Nephron progenitor cell (in vitro differentiated cells): ENCODE data around the gene SLC31A1.

Experiments
- DNase-seq: peaks from one replicate; pipeline ENCODE4 v3.0.0; 2021
- H3K27ac Mint-ChIP-seq: 2 replicates; pipeline ENCODE4 v1.8.0; 2021; ENCODE audit warnings: mild to moderate bottlenecking, moderate library complexity, mixed read lengths
- H3K27me3 Mint-ChIP-seq: 2 replicates; pipeline ENCODE4 v1.8.0; 2021; ENCODE audit warnings: mild to moderate bottlenecking, low read depth, mixed read lengths; ENCODE audit not compliant: poor library complexity
- H3K36me3 Mint-ChIP-seq: 2 replicates; pipeline ENCODE4 v1.8.0; 2021; ENCODE audit warnings: low read depth, mixed read lengths
- H3K4me1 Mint-ChIP-seq: 2 replicates; pipeline ENCODE4 v1.8.0; 2021; ENCODE audit warnings: mixed read lengths
- H3K4me3 Mint-ChIP-seq: 2 replicates; pipeline ENCODE4 v1.8.0; 2021; ENCODE audit warnings: mild to moderate bottlenecking, moderate library complexity, mixed read lengths
- H3K9me3 Mint-ChIP-seq: 2 replicates; pipeline ENCODE4 v1.8.0; 2021; ENCODE audit warnings: mild to moderate bottlenecking, moderate library complexity, mixed read lengths
- CTCF ChIP-seq: fragments of 200-600 bp; sonication (generic); IDR thresholded peaks from 2 replicates; pipeline ENCODE4 v1.5.0; 2021; ENCODE audit warnings: antibody characterized with exemption

Gene SLC31A1

DNA sequence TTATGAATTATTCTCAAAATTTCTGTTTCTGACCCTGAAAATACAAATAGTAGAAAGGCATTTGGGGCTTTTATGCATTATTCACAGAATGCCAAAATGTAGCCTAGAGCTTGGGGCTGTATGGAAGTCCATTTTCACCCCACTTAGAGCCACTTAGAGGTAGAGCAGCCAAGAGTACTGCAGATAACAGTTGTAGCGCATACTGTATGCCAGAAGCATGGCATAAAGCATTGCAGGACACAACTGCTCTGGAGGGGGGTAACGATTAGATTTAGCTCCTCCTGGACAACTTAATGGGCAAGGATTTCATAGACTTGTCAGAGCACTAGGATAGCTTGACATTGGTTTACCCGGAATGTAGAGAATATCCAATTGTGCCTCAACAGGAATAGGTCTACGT lies 15.7 kb downstream of the SLC31A1 start:
- no peaks in the 10 kb centered on the region for H3K36me3 Mint-ChIP-seq
- H3K9me3 Mint-ChIP-seq: no peaks in the 10 kb centered on the region
- DNase-seq: no peak
- H3K4me1 Mint-ChIP-seq: peaks cover 7% of the 10 kb centered on the region
- no peaks in the 10 kb centered on the region for H3K27me3 Mint-ChIP-seq
- H3K4me3 Mint-ChIP-seq: no peak overlapping the region
- H3K27ac Mint-ChIP-seq: no peak overlapping the region
- TF ChIP-seq CTCF: no peak

- Mint-ChIP-seq H3K4me3 (no peak overlapping the region), H3K4me1 (peaks cover 7% of the 10 kb centered on the region), H3K27ac (no peak overlapping the region), H3K9me3 (no peaks in the 10 kb centered on the region), H3K27me3 (no peaks in the 10 kb centered on the region), H3K36me3 (no peaks in the 10 kb centered on the region)
- no peak for TF ChIP-seq CTCF
- no peak for DNase-seq
These were observed 17.0 kb downstream of the SLC31A1 start for GRCh38 chr9:113238202-113238858.

DNA sequence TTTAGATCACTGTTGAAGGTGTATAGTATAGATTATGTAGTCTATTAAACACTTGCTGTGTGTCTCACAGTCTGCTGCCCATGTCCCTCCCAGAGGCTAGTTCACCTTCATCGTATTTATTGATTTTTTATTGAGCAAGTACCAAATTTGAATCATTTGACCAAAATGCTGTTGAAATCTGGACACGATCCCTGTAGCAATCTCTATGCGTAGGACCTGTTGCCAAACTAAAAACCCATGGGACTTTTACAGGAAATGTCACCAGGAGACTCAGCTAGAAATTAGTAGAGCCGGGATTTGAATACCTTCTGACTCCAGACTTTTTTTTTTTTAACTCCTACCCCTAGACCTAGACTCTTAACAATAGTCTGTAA lies 17.5 kb downstream of the SLC31A1 start:
- Mint-ChIP-seq H3K9me3 (no peaks in the 10 kb centered on the region), H3K4me1 (peaks cover 7% of the 10 kb centered on the region), H3K36me3 (no peaks in the 10 kb centered on the region), H3K4me3 (no peak overlapping the region), H3K27me3 (no peaks in the 10 kb centered on the region), H3K27ac (no peak overlapping the region)
- no peak for DNase-seq
- no peak for TF ChIP-seq CTCF

- peaks cover 12% of the 10 kb centered on the region for H3K4me1 Mint-ChIP-seq
- no peak overlapping the region for H3K27ac Mint-ChIP-seq
- no peak for TF ChIP-seq CTCF
- no peaks in the 10 kb centered on the region for H3K9me3 Mint-ChIP-seq
- H3K4me3 Mint-ChIP-seq: no peak overlapping the region
- no peaks in the 10 kb centered on the region for H3K27me3 Mint-ChIP-seq
- DNase-seq: no peak
- no peaks in the 10 kb centered on the region for H3K36me3 Mint-ChIP-seq
These were observed 19.8 kb downstream of the SLC31A1 start for GRCh38 chr9:113241161-113241560.

- Mint-ChIP-seq H3K4me1 (peaks cover 5% of the 10 kb centered on the region), H3K27ac (no peak overlapping the region), H3K9me3 (peaks cover 11% of the 10 kb centered on the region), H3K4me3 (no peak overlapping the region), H3K36me3 (peaks cover 22% of the 10 kb centered on the region), H3K27me3 (no peaks in the 10 kb centered on the region)
- no peak for TF ChIP-seq CTCF
- DNase-seq: no peak
These were observed 23.2 kb downstream of the SLC31A1 start for GRCh38 chr9:113244556-113244955.

DNA sequence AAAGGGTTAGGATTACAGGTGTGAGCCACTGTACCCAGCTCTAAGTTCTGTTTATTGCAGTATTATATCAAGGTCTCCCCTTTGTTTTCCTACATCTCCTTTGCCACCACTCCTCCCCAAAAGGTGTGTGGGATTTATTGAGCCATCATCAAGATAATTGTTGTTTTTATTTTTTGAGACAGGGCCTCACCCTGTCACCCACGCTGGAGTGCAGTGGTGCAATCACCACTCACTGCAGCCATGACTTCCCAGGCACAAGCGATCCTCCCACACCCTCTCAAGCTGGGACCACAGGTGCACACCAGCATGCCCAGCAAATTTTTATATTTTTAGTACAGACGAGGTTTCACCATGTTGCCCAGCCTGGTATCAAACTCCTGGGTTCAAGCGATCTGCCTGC lies 24.6 kb downstream of the SLC31A1 start:
- H3K4me3 Mint-ChIP-seq: no peak overlapping the region

More for the DNA sequence above, 24.6 kb downstream of the SLC31A1 start:
- Mint-ChIP-seq H3K27me3 (no peaks in the 10 kb centered on the region), H3K4me1 (peaks cover 5% of the 10 kb centered on the region), H3K36me3 (peaks cover 26% of the 10 kb centered on the region), H3K27ac (peak overlapping the region; percentile 58), H3K9me3 (peaks cover 17% of the 10 kb centered on the region)
- no peak for TF ChIP-seq CTCF
- no peak for DNase-seq
